Breast epithelium (tissue), 4 donors: ENCODE data around the gene GPLD1. TPM values are rescaled to one million over a fixed set of nuclear protein-coding genes. Genes with fewer than 3 reads are reported as not detected.

Experiments
- DNase-seq, 2 donors: peaks; one replicate each; pipeline ENCODE4 v3.0.0-alpha.2; 2019; ENCODE audit warnings: low spot score in 2 of 2
- H3K27ac ChIP-seq, 2 donors: fragments of 200-600 bp; sonication (generic) in 1 of 2; one replicate each; pipeline ENCODE4 v1.5.1; 2016 to 2019; ENCODE audit warnings: mild to moderate bottlenecking in 1 of 2
- H3K27me3 ChIP-seq, 2 donors: fragments of 200-600 bp; sonication (generic) in 1 of 2; one replicate each; pipeline versions ENCODE4 v1.5.1 to v1.6.0; 2017 to 2019; ENCODE audit warnings: control low read depth in 1 of 2, mild to moderate bottlenecking in 1 of 2
- H3K36me3 ChIP-seq: fragments of 200-600 bp; one replicate; pipeline ENCODE4 v1.5.1; 2019
- H3K4me1 ChIP-seq, 2 donors: fragments of 200-600 bp; sonication (generic); one replicate each; pipeline ENCODE4 v1.5.1; 2016 to 2019; ENCODE audit warnings: control low read depth in 1 of 2
- H3K4me3 ChIP-seq, 3 donors: fragments of 200-600 bp; sonication (generic); 1 replicate in 2 of 3; 2 replicates in 1 of 3; pipeline ENCODE4 v1.5.1; 2016 to 2019; ENCODE audit warnings: mild to moderate bottlenecking in 3 of 3, moderate library complexity in 2 of 3
- H3K9me3 ChIP-seq, 2 donors: fragments of 200-600 bp; sonication (generic) in 1 of 2; one replicate each; pipeline ENCODE4 v1.5.1; 2016 to 2019; ENCODE audit warnings: control low read depth in 1 of 2
- CTCF ChIP-seq, 3 donors: fragments of 450-650 bp; IDR thresholded peaks; one replicate each; pipeline ENCODE4 v1.5.1; 2016 to 2017; ENCODE audit warnings: antibody characterized with exemption in 3 of 3, mild to moderate bottlenecking in 3 of 3, moderate library complexity in 3 of 3
- POLR2A ChIP-seq: fragments of 450-650 bp; IDR thresholded peaks from one replicate; pipeline ENCODE4 v1.6.1; 2016; ENCODE audit warnings: antibody characterized with exemption, mild to moderate bottlenecking, moderate library complexity
- POLR2AphosphoS5 ChIP-seq, 3 donors: sonication (generic); formaldehyde crosslinking; IDR thresholded peaks; one replicate each; pipeline ENCODE4 v1.6.1; 2017; ENCODE audit warnings: antibody characterized with exemption in 3 of 3
- intact Hi-C: fragments of 100-400 bp; cut with DNase I; formaldehyde crosslinking; loops from one replicate; pipeline ENCODE4 v1.15.1; 2023; ENCODE audit warnings: low total_unique reads
- total RNA-seq, 3 donors: library from RNA; depleted of rRNA; stranded (reverse); fragments of >200 nt; gene quantifications; one replicate each; pipeline ENCODE4 v1.1.0, GENCODE V29; 2016

The GPLD1 gene
- total RNA-seq, 3 donors from 2014 or later, result 1.3 to 7.7 (median 2.5) TPM

GRCh38 chr6:24431045-24431451, 58.3 kb downstream of the GPLD1 start:
- Histone ChIP-seq H3K4me3 (no peak overlapping the region), H3K9me3 (no peaks in the 10 kb centered on the region), H3K27me3 (no peaks in the 10 kb centered on the region), H3K4me1 (no peaks in the 10 kb centered on the region), H3K36me3 (no peaks in the 10 kb centered on the region), H3K27ac (no peak overlapping the region)
- no peak for DNase-seq
- intact Hi-C loops, result no loop called here
- no peak for TF ChIP-seq POLR2A
- no peak for TF ChIP-seq POLR2AphosphoS5 (IDR thresholded peaks at IDR 0.05)
- TF ChIP-seq CTCF (IDR thresholded peaks at IDR 0.05), result peak; percentile 31 to 53 (median 39)

GRCh38 chr6:24430086-24430485, 59.3 kb downstream of the GPLD1 start:
- intact Hi-C loops, result no loop called here
- H3K27ac ChIP-seq, result no peak overlapping the region
- H3K4me3 ChIP-seq, result no peak overlapping the region
- no peaks in the 10 kb centered on the region for H3K27me3 ChIP-seq
- DNase-seq, result no peak
- no peaks in the 10 kb centered on the region for H3K4me1 ChIP-seq
- H3K9me3 ChIP-seq, result no peaks in the 10 kb centered on the region
- TF ChIP-seq CTCF (IDR thresholded peaks at IDR 0.05), result no peak
- TF ChIP-seq POLR2A, result no peak
- no peak for TF ChIP-seq POLR2AphosphoS5 (IDR thresholded peaks at IDR 0.05)
- no peaks in the 10 kb centered on the region for H3K36me3 ChIP-seq

- no peaks in the 10 kb centered on the region for H3K9me3 ChIP-seq
- intact Hi-C loops, result no loop called here
Observed at GRCh38 chr6:24429146-24429545, 60.2 kb downstream of the GPLD1 start.

GRCh38 chr6:24428615-24429014, 60.8 kb downstream of the GPLD1 start:
- TF ChIP-seq POLR2AphosphoS5 (IDR thresholded peaks at IDR 0.05) (no peak), POLR2A (no peak), CTCF (IDR thresholded peaks at IDR 0.05) (no peak)
- no peak for DNase-seq
- no peaks in the 10 kb centered on the region for H3K36me3 ChIP-seq
- H3K4me3 ChIP-seq, result no peak overlapping the region
- intact Hi-C loops, result no loop called here
- no peaks in the 10 kb centered on the region for H3K27me3 ChIP-seq
- no peaks in the 10 kb centered on the region for H3K4me1 ChIP-seq
- H3K9me3 ChIP-seq, result no peaks in the 10 kb centered on the region
- no peak overlapping the region for H3K27ac ChIP-seq

More at GRCh38 chr6:24429146-24429545, 60.2 kb downstream of the GPLD1 start:
- Histone ChIP-seq H3K27ac (no peak overlapping the region), H3K27me3 (no peaks in the 10 kb centered on the region), H3K4me1 (no peaks in the 10 kb centered on the region), H3K36me3 (no peaks in the 10 kb centered on the region), H3K4me3 (no peak overlapping the region)
- no peak for DNase-seq
- TF ChIP-seq POLR2AphosphoS5 (IDR thresholded peaks at IDR 0.05) (no peak), POLR2A (no peak), CTCF (IDR thresholded peaks at IDR 0.05) (no peak)

- no peaks in the 10 kb centered on the region for H3K27me3 ChIP-seq
- no peaks in the 10 kb centered on the region for H3K9me3 ChIP-seq
- DNase-seq, result no peak
- TF ChIP-seq POLR2AphosphoS5 (IDR thresholded peaks at IDR 0.05) (no peak), CTCF (IDR thresholded peaks at IDR 0.05) (no peak), POLR2A (no peak)
- no peaks in the 10 kb centered on the region for H3K4me1 ChIP-seq
- H3K36me3 ChIP-seq, result no peaks in the 10 kb centered on the region
- no peak overlapping the region for H3K4me3 ChIP-seq
- H3K27ac ChIP-seq, result no peak overlapping the region
- intact Hi-C loops, result no loop called here
Observed at GRCh38 chr6:24426729-24427446, 62.5 kb downstream of the GPLD1 start.
